Activated naive CD8-positive, alpha-beta T cell treated with anti-CD3 and anti-CD28 coated beads, Interleukin-2, amount 50 U/mL, for 16 hours (primary cell): ENCODE measurements around the gene LMAN1.

Source experiments
- DNase-seq: peaks from one replicate; pipeline ENCODE4 v3.0.0-alpha.2; 2020; ENCODE audit warnings: low read depth, low spot score

The LMAN1 gene, protein sequence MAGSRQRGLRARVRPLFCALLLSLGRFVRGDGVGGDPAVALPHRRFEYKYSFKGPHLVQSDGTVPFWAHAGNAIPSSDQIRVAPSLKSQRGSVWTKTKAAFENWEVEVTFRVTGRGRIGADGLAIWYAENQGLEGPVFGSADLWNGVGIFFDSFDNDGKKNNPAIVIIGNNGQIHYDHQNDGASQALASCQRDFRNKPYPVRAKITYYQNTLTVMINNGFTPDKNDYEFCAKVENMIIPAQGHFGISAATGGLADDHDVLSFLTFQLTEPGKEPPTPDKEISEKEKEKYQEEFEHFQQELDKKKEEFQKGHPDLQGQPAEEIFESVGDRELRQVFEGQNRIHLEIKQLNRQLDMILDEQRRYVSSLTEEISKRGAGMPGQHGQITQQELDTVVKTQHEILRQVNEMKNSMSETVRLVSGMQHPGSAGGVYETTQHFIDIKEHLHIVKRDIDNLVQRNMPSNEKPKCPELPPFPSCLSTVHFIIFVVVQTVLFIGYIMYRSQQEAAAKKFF

DNA sequence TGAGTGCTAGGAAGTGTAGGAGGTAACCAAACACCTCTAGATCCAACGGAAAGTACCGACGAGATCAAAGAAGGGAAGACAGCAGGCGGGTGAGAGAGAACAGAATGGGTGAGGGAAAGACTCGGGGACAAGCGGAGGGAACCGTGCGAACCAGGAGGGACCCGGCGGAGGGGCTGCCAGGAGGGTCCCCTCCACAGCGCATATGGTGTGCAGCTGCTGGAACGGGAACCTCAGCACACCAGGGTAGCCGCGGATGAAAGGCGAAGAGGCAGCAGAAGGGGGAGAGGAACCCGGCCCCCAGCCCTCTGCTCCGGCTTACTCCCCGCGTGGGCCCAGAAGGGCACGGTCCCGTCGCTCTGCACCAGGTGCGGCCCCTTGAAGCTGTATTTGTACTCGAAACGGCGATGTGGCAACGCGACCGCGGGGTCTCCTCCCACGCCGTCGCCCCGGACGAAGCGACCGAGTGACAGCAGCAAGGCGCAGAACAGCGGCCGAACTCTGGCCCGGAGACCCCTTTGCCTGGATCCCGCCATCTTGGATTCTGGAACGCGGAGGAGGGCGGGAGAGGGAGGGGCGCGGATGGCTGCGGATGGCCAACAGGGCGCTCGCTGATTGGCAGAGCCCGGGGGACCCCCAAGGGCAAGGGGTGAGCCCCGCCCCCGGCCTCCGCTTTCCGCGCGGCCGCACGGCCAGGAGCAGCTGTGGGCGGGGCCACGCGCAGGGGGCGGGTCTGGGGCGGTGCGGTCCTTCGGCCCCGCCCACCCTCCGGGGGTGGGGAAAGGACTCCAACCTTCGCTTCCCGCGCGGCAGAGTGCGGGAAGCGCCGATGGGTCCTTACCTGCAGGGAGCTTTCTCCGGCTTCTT, at the start of gene LMAN1:
LMAN1 (minus strand) TSS at position 554 of the 864 bp plus-strand sequence; CDS start at position 533, 21 bp downstream.
- peak; percentile 90 for DNase-seq

DNA sequence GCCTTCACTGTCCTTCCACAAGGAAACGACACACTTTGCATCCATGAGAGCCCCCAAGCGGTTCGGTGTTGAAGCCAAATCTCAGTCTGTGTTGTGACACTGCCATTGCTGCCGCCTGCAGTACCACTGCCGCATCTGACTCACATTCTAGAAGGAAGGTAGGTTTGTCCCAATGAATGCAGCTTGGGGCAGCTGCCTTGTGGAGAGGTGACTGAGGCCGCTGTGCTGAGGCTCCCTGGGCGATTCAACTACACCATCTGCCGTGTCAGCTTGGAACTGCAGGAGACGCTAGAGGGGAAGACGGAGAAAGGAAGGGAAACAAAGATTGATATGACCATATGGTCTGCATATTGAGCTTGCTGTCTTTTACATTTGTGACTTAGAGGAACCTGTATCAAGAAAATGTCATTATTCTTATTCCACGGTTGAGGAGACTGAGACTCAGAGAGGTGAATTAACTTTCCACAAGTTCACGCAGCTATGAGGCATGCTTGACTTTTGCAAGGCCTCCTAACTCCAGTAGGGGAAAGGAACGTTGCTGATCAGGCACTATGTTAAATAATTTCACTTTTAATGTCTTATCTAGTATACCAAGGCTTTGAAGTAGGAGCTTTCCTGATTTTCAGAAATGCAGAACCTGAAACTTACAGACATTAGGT, 43.5 kb upstream of the LMAN1 start:
- DNase-seq: peak; percentile 40

DNA sequence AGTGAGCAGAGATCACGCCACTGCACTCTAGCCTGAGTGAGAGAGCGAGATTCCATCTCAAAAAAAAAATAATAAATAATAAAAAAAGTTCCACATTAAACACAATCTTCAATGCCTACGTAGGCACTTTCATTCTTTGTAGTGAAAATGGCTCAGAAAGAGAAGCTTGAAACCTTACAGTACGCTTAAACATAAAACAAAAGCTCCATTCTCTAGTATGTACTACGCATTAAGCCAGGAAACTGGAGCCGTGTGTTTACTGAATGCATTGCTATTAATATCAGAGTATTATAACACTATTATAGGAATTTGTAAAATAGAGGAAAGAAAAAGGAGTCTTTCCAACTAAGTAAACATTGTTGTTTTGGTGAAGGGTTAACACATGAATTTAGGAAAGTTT, 41.3 kb upstream of the LMAN1 start:
- DNase-seq: no peak

DNA sequence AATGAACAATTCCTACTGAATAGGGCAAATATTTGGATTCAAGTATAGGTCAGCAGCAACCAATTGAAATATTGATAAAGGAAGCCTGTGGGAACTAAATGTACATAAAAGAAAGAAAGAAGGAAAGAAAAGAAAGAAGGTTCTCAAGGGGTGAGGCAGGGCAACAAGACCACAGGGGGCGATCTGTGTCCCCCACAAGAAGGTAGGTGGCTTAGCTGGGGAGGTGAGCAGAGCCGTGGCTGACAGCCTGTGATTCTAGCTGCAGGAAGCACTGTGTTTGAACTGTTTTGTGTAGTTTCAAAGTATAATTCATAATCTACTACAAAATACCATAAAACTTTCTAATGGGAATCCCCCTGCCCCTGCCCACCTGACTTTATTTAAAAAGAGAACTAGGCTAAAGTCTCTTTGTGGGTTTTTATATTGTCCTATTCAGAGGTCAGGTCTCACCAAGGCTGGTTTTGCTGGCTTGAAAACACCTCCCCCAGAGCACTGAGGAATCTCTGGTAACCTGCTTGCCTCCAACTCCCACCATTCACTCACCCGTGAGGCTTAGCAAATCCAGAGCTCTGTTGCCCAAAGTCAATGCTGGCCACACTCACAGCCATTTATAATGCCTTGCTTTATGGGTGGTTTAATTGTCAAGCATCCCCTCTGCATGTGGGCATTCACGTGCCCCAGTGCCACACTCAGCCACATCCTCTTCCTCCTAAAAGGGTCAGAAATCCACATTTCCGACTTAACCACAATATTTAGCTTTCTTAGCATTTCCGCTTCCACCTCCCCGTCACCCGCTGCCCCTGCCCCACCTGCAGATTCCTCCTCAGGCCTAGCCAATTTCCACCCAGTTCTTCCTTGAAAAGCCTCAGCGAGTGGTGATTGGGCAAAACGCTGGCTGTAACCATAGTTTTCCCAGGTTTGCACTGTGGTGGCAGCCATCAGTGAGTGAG, 36.4 kb upstream of the LMAN1 start:
- DNase-seq: no peak

DNA sequence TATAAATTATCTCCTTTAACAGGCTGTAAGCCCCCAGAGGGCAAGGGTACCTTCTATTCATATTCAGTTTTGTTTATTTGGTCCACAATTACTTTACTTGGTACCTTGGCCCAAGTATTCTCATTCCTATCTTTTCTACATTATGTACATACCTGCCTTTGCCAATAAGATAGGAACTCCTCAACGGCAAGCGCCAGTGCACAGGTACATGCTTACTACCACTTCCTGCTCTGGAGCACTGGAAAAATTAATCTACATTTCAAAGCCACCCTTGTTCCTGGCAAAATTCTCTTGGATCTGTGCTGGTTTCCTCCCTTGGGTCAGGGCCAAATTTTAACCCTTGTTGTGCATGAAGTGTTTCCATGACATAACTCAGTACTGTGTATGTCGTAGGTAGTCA, 34.3 kb upstream of the LMAN1 start:
- no peak for DNase-seq

DNA sequence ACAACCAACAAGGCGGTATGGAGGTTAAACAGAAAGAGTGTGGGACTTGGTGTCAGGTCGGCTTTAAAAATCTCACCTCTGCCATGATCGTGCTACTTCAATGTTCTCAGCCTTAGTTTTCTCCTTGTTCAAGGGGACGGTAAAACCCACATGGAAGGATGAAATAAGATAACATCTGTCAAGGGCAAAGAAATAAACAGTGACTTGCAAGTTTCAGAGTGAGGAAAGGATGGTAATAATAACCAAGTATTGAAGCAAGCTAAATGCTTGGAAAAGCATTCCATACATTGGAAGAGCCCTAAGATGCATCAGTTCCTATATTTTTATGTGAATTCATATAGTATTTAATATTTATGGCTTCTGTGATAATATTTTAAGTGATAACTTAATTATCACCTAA, 29.8 kb upstream of the LMAN1 start:
- DNase-seq: no peak

DNA sequence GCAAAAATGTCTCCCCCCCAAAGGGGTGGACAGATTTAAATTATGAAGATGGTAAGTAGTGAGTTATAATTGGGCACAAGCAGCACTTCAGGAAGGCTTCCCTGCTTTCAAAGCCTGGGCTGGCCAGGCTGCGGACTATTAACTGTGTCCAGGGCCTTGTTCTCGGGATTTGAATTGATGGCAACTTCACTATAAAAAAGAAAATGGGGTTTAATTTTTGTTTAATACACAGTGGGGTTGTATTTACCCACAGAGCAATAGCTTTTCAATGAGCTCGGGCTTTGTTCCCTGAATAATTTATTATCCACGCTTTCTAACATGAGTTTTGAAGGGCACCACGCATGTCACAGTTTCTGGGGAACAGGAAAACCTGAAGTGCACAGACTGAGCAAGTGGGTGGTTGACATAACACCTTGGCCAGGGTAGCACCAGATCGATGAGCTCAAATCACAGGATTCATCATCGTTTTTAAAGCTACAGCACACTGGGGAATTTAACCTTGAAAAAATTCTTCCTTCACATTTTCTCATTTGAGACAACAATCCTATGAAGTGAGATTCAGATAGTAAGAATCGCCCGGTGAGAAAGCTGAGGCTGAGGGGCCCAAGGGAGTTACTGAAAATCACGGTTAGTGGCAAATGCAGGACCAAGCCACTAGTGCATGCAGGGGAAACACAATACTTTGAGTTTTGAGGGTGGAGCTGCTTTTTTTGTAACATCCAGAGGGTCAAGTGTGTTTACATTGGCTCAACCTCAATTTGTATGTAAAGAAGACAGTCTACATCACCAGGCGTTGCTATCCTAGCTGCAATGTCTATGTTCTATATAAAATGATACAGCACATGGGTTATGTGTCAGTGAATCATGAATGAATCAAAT, 28.9 kb upstream of the LMAN1 start:
- DNase-seq: no peak

DNA sequence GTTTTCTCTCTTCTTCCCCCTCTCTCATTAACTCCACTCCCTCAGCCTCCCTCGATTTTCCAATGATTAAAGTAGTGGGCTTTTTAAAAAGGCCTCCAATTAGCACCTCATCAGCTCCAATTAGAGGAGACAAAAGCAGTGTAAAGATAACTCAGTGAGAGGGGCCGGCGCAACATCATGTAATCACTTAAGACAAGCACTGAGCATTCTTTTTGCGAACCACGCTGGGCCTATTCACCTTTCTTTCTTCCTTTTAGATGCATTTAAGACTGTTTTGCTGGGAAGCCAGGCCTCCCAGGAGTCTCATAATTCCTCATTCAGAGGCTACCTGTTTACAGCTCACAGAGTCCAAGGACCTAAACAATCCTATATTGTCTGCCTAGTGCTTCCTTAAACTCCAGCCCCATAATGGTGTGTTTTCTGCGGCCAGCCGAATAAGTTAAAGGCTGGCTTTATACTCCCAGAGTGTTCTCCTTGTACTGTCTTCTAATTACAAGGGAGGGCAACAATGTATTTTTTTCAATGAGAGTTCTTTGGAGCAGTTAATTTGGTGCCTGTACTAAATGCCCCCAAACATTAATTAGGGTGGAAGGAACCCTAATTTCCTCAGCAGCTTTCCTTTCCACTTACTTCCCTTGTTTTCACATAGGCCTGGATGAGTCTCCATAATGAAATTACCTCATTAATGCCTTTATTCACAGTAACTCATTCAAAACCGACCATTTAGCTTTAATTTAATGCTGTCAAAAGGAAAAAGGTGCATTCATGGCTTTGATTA, 28.0 kb upstream of the LMAN1 start:
- no peak for DNase-seq

DNA sequence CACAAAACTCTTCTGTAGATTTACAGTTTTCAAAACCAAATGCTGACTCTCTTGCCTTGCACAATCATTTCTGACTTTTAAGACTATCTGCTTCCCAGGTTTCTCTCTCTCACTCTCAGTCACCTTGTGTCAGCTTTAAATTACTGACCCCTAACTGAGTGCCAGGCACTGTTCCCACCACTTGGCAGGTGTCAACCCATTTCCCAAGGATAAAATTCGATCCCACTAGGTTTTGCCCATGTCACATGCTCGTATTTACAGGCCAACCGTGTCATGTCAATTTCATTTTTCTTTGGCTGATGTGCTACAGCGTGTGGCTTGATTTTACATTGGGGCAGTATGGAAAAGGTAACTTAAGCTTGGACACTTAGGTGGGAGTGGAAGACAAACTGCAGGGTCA, 26.1 kb upstream of the LMAN1 start:
- no peak for DNase-seq

DNA sequence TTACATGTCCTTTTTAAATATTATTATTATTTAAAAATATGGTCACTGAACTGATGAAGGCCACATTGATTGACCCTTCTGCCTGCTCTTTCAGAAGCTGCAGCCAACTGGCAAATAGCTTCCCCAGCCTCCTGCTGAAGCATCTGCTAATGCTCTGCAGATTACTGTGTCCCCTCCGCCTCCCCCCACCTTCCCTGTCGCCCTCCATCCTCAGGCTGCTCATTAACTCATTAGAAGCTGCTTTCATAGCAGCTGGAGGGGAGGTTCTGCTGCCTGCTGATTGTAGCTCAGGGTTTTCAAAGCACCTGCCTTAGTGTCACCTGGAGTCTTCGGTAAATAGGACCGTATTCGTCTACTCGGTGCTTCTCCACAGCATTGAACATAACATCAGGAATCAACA, 24.8 kb upstream of the LMAN1 start:
- DNase-seq: no peak

DNA sequence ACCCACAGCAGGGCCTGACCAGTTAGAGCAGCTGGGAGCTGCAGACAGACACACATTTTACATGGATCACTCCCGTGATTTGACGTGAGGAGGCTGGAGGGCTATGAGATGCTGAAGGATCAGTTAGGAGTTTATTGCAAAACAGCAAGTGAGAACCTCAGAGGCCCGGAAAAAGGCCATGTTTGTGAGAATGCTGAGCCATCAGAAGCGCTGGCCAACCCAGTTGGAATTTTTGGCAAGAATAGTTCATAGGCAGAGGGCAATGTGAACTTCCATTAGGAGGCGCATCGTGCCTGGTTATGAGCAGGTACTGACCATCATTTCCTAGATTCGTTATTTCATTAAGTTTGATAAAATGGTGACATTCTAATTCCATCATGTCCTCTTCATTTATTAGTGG, 23.3 kb upstream of the LMAN1 start:
- no peak for DNase-seq

DNA sequence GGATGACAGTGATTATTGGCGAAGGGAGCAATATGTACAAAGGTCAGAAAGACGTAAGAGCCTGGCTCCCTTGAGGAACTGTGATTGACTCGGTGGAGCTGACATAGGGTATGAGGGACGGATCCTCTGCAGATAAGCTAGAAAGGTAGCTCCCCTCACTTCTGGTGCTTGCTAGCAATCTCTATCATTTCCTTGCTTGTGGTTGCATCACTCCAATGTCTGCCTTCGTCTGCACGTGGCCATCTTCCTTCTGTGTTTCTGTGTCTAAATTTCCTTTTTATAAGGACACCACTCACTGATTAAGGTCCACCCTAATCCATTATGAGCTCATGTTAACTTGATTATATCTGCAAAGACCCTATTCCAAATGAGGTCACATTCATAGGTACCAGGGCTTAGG, 22.9 kb upstream of the LMAN1 start:
- DNase-seq: no peak

DNA sequence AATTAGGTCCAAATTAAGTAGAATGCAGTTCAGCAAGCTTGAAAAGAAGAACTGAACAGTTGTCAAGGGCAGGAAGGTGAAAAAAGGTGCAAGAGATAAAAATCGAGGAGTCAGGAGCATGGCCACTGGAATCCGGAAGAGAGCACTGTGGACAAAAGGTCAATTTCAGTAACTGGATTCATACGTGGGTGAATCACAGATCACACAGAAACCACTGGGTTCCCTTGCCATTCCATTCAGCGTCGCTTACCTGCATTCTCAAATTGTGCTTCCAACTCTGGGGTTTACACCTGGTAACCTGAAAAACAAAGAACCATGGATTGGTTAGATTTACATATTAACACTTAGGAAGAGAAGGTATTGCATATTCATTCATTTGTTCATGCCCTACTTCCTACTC, 21.6 kb upstream of the LMAN1 start:
- no peak for DNase-seq

DNA sequence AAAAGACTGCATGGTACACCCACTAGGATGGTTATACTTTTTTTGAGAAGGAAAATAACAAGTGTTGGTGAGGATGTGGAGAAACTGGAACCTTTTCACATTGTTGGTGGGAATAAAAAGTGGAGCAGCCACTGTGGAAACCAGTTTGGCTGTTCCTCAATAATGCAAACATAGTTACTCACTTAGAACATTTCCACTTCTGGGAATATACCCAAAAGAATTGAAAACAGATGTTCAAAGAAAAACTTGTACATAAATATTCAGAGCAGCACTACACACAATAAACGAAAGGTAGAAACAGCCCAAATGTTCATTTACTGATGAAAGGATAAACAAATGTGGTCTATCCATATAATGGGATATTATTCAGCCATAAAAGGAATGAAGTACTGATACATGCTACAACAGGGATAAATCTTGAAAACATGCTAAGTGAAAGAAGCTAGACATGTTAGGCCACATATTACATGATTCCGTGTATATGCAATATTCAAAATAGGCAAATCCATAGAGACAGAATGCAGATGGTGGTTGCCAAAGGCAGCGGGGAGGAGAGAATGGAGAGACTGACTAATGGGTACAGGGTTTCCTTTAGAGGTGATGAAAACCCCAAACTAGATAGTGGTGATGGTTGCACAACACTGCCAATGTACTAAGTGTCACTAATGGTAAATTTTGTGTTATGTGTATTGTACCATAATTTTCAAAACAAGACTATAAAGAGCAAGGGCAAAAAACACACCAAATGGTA, 20.9 kb upstream of the LMAN1 start:
- no peak for DNase-seq

DNA sequence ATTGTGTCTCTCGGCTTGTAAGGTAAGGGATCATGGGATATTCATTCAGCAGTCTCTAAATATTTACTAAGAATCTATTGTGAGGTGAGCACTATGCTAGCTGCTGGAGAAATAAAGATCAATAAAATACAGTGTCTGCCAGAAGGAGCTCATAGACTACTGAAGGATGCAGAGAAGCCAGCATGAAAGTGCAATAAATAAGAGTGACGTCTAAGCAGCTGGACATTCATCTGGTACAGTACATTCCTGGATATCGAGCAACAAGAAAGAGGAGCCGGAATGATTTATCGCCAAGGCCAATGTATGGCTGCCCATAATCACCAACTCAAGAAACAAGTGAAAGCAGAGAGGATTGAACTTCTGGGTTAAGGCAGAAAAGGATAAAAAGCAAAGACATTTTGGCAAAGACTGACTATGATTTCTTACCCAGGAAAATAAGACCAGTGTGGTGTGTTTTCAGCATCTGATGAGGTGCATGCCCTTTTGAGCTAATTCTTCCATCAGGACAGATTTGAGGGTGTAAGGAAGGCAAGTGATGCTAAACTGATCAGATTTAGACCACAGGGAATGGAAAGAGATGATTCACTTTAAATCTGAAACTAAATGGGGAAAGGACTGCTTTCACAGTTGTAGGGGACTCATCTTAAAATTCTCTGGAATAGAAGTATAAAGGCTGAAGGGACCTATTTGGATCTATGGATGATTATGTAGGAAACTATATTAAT, 18.7 kb upstream of the LMAN1 start:
- DNase-seq: no peak

DNA sequence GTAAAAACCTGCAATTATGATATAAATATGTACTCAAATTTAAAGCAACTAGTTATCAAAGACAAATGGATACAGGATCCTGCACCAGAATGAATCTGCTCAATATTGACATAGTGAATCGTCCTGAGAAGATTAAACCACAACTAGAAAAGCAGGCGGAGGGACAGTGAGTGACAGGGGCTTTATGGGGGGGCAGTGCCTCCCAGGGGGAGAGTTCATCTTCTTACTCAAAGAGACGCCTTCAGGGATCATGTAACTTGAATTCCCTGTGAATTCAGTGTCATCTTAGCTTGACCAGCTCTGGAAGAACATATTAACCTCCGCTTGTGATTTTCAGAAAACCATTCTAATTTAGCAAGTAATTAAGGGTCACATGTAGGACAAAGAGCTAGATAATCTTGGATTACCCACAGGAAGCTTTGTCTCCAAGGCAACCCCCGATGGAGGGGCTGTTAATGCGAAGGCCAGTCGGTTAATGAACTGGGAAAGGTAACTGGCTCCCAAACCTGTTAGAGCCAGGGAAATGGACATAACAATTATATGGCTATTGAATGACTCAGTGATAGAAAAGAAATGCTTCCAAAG, 17.4 kb upstream of the LMAN1 start:
- DNase-seq: no peak

DNA sequence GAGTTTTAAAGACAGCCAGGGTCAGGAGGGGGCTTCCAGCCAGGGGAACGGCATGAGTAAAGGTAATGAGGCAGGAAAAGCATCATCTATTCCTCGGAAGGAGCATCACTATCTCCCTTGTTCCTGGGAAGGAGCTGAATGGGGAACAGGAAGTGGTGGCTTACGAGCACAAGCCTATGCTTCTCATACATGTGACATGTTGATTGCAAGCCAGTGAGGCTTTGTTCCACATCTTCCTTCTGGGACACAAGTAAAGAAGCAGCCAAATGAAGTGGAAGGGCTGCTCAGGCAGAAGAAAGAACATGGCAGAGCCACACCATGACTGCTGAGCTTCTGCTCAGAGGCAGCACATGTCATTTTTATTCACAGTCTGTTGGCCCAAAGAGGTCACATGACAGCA, 15.1 kb upstream of the LMAN1 start:
- DNase-seq: no peak
